ENCODE data around the gene LRRFIP1. TPM values are rescaled to one million over a fixed set of nuclear protein-coding genes. Genes with fewer than 3 reads are reported as not detected.

LRRFIP1 gene
- total and polyA plus RNA-seq, 10 of the 15 experiments (the other 5 are each of a cell fraction or from before 2014, with no cell fraction given), result 36.2 to 120 (median 74.3) TPM

DNA sequence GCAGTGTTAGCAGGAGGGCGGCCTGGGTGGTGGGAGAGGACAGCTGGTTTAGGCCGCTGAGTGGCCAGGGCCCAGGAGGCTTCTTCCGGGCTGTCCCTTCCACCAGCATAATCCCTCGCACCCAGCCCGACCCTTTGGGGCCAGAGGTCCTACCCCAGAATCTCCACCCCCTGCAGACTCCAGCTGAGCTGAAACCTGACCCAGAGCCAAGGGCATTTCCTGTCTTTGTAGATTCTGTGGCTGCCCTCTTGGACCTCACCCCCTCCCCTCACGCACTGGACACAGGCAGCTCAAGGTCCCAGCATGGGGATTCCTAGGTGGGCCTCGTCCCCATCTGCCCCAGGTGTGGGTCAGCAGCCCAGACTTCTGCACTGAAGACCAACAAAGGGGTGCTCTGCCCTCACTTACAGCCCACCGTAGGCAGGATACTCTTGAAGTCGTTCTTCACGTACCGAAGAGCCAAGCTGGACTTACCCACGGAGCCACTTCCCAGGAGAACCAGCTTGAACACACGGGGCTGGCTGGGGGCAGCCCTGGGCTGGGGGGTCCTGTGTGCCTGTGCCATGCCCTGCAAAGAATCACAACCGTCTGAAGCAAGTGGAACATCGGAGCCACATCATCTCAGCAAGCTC lies 41.7 kb upstream of the LRRFIP1 start:
- in situ Hi-C loops (cut with MboI), result loop anchor here (10.0 kb wide), 1 partner anchor 159 kb away; no protein-coding TSS in a partner anchor

DNA sequence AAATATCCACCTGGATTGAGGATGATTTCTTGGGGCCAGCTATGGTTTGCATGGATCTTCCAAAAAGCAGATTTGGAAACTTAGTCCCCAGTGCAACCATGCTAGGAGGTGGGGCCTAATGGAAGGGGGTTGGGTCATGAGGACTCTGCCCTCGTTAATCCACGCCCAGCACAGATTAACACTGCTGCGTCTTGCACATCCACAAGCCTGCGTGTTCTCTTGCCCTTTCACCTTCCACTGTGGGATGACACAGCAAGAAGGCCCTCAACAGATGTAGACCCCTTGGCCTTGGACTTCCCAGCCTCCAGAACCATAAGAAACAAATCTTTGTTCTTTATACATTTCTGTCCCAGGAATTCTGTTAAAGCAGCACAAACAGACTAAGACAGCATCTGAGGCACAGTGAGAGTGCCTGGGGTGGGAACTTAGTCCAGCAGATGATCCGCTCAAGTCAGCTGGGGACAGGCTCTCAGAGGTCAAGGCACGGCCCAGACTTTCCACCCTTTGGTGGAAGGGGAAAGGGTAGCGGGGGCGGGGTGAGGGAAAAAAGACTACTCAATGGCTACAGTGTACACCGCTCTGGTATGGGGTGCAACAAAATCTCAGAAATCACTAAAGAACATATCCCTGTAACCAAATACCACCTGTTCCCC lies 39.2 kb upstream of the LRRFIP1 start:
- WGBS (ENCODE audit: insufficient coverage, insufficient replicate concordance, low lambda C conversion rate, missing lambda C conversion rate), result 55% methylated on average over 9 of the region's 9 CpGs
- CTCF ChIA-PET, result no interaction called here
- in situ Hi-C loops (cut with MboI) (loop anchor here (10.0 kb wide), 1 partner anchor 157 kb away; no protein-coding TSS in a partner anchor), intact Hi-C loops (cut with micrococcal nuclease; ENCODE audit: unreplicated experiment) (no loop called here)
- FAIRE-seq, result no peak
- 0 out of 3 replicates have a peak, but pooled peaks have one; percentile 27 for ATAC-seq
- H3K9me3 ChIP-seq (replicated peaks; ENCODE audit: control insufficient read depth, insufficient read depth, low read length), result no peaks in the 10 kb centered on the region; the same call in 2 of the 3 replicates
- POLR2A ChIA-PET, result no interaction called here
- H3K9ac ChIP-seq (ENCODE audit: control insufficient read depth, insufficient read depth, low read length), result no peak overlapping the region
- SMC1A ChIA-PET (ENCODE audit: uncharacterized antibody, unreplicated experiment), result interaction anchor here (0.6 to 1.8 kb wide), 2 partner anchors 14 to 157 kb away, joined by 3 to 4 read pairs; no protein-coding TSS in a partner anchor
- H3K36me3 ChIP-seq (ENCODE audit: control insufficient read depth in 2 of 2, insufficient read depth in 2 of 2, low read length in 1 of 2), result no peaks in the 10 kb centered on the region
- no peaks in the 10 kb centered on the region; a peak in 1 of 4 replicates for H3K27me3 ChIP-seq (replicated peaks in 1 of 2; ENCODE audit: control insufficient read depth in 2 of 2, insufficient read depth in 2 of 2, low read length in 1 of 2)
- H3K27ac ChIP-seq (ENCODE audit: control insufficient read depth, insufficient read depth), result no peak overlapping the region
- DNase-seq (ENCODE audit: low read depth, low spot score), result no peak
- H3K4me1 ChIP-seq (ENCODE audit: control insufficient read depth, insufficient read depth, low read length), result no peaks in the 10 kb centered on the region
- H3K4me2 ChIP-seq (ENCODE audit: control insufficient read depth, insufficient read depth), result no peak overlapping the region
- no peaks in the 10 kb centered on the region for H3K79me2 ChIP-seq (ENCODE audit: control insufficient read depth, insufficient read depth, low read length)
- BruUV-seq (replicated peaks), result no TSS peak
- RAD21 ChIA-PET (ENCODE audit: unreplicated experiment), result no interaction called here
- H3K4me3 ChIP-seq, result no peak overlapping the region
- H2AFZ ChIP-seq (ENCODE audit: control insufficient read depth, low read depth, low read length), result no peak overlapping the region
- no peaks in the 10 kb centered on the region for H4K20me1 ChIP-seq (ENCODE audit: control insufficient read depth, insufficient read depth)
- TF ChIP-seq ZBTB11 (CRISPR knock-in tag; IDR thresholded peaks at IDR 0.05) (no peak), ZBED1 (IDR thresholded peaks at IDR 0.05; ENCODE audit: borderline replicate concordance) (no peak), HDAC2 (IDR thresholded peaks at IDR 0.05) (no peak), IRF4 (IDR thresholded peaks at IDR 0.05; ENCODE audit: low read depth, low read length) (no peak), BHLHE40 (IDR thresholded peaks at IDR 0.05; ENCODE audit: borderline replicate concordance in 1 of 2, low read depth in 2 of 2, low read length in 1 of 2) (no peak), ZNF207 (IDR thresholded peaks at IDR 0.05; ENCODE audit: borderline replicate concordance) (no peak), IKZF1 (conservative IDR thresholded peaks at IDR 0.05) (no peak)
- TF ChIP-seq, protein P1, sequence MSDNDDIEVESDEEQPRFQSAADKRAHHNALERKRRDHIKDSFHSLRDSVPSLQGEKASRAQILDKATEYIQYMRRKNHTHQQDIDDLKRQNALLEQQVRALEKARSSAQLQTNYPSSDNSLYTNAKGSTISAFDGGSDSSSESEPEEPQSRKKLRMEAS (IDR thresholded peaks at IDR 0.05; ENCODE audit: low read depth, low read length), result no peak

More for the DNA sequence above, 41.7 kb upstream of the LRRFIP1 start:
- Histone ChIP-seq H3K79me2 (ENCODE audit: control insufficient read depth, insufficient read depth, low read length) (no peaks in the 10 kb centered on the region), H3K4me2 (ENCODE audit: control insufficient read depth, insufficient read depth) (no peak overlapping the region), H3K4me3 (no peak overlapping the region), H3K9ac (ENCODE audit: control insufficient read depth, insufficient read depth, low read length) (no peak overlapping the region), H3K27me3 (replicated peaks in 1 of 2; ENCODE audit: control insufficient read depth in 2 of 2, insufficient read depth in 2 of 2, low read length in 1 of 2) (no peaks in the 10 kb centered on the region; a peak in 1 of 4 replicates), H3K9me3 (replicated peaks; ENCODE audit: control insufficient read depth, insufficient read depth, low read length) (no peaks in the 10 kb centered on the region; the same call in 2 of the 3 replicates), H3K4me1 (ENCODE audit: control insufficient read depth, insufficient read depth, low read length) (no peaks in the 10 kb centered on the region), H4K20me1 (ENCODE audit: control insufficient read depth, insufficient read depth) (no peaks in the 10 kb centered on the region), H3K36me3 (ENCODE audit: control insufficient read depth in 2 of 2, insufficient read depth in 2 of 2, low read length in 1 of 2) (no peaks in the 10 kb centered on the region), H3K27ac (ENCODE audit: control insufficient read depth, insufficient read depth) (no peak overlapping the region), H2AFZ (ENCODE audit: control insufficient read depth, low read depth, low read length) (no peak overlapping the region)
- no peak for FAIRE-seq
- BruUV-seq (replicated peaks), result no TSS peak
- 57% methylated on average over 14 of the region's 15 CpGs for WGBS (ENCODE audit: insufficient coverage, insufficient replicate concordance, low lambda C conversion rate, missing lambda C conversion rate)
- ATAC-seq, result no peak
- ChIA-PET CTCF (interaction anchor here (1.1 to 1.2 kb wide), 2 partner anchors 54 to 80 kb away, joined by 3 to 4 read pairs; no protein-coding TSS in a partner anchor), POLR2A (no interaction called here), RAD21 (ENCODE audit: unreplicated experiment) (interaction anchor here (1.7 to 1.8 kb wide), 2 partner anchors 14 to 159 kb away, joined by 4 read pairs; no protein-coding TSS in a partner anchor), SMC1A (ENCODE audit: uncharacterized antibody, unreplicated experiment) (interaction anchor here (0.6 to 2.1 kb wide), 3 partner anchors 14 to 688 kb away, joined by 3 to 7 read pairs (median 3); no protein-coding TSS in a partner anchor)
- TF ChIP-seq USF1 (IDR thresholded peaks at IDR 0.05; ENCODE audit: borderline replicate concordance, extremely low read length, insufficient read depth, low read depth, low read length), result no peak
- DNase-seq (ENCODE audit: low read depth, low spot score), result no peak
- intact Hi-C loops (cut with micrococcal nuclease; ENCODE audit: unreplicated experiment), result no loop called here

All from GM12878 (cell line).